Measurements from ENCODE around the gene REXO1.

REXO1 gene

DNA sequence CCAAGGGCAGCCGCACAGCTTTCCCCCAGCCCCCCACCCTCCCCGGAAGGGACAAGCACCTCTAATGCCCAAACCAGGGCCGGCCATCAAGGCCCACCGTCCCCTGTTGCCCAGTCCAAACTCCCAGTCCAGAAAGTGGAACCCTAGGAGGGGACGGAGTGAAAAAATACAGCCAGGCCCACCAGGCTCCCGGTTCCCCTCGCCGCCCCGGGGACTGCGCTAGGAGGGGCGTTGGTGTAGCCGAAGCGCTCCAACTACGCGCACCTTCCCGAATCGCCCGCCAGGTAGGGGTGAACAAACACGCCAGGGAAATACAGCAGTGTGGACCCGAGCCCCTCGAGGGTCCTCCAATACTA is 13.8 kb upstream of the REXO1 start:
- DNase-seq (ENCODE audit: low read depth in 1 of 2, low spot score in 1 of 2) = no peak
- in situ Hi-C loops (cut with HindIII; ENCODE audit: low pct_unique_long_range_greater_than_20kb, low sequenced_read_pairs) = no loop called here

DNA sequence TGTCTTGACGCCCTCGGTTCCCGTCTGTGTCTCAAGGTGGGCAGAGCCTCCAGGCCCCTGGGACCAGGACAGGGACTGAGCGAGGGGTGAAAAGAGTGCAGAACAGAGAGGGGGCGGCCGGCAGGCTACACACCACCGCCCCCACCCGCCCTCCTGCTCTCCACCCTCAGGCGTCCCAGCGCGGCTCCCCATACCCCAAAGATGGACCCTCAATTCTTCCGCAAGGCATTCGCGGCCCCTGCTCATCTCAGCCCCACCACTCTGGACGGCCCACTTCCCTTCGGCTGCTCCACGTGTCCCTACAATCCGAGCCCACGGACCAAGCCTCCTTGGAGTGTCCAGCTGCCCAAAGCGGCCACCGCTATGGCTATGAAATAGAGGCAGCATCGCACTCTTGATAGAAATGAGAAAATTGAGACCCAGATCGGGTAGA is 13.3 kb upstream of the REXO1 start:
- in situ Hi-C loops (cut with HindIII; ENCODE audit: low pct_unique_long_range_greater_than_20kb, low sequenced_read_pairs) = no loop called here
- DNase-seq (ENCODE audit: low read depth in 1 of 2, low spot score in 1 of 2) = no peak
- TF ChIP-seq JUND (IDR thresholded peaks at IDR 0.05; ENCODE audit: low read depth) = no peak

More for the DNA sequence above, 13.8 kb upstream of the REXO1 start:
- TF ChIP-seq JUND (IDR thresholded peaks at IDR 0.05; ENCODE audit: low read depth) = no peak

DNA sequence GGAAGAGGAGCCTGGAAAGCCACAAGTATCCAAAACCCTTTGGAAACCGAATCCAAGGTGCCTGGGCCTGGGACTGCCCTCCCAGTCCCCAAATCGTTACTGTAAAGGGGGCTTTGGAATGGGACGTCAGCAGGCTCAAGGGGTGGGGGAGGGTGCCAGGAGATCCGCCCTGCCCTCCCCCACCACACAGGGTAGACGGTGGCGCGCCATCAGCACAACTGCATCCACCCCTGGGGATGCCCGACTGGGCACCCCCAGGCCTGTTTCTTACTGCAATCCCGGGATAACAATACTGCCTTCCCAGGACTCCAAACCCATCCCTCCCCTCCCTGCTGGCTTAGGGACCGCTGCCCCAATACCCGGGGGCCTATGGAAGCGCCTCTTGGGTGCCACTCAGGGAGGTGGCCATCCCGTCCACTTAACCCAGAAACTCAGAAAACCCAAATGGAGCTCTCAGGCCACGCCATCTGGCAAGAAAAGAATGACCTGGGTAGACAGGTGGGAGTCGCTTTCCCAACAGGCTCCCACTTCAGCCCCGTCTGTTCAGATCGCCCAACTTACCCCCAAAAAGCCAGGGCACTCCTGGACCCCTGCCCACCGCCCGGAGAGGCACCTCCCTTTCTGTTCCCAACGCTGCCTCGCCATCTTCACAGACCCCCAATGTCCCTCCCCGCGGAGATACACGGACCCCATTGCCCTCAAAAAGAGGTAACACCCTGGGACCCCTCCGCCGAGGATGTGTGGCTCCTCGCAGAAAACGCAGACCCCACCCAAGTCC is 12.7 kb upstream of the REXO1 start:
- no peak for TF ChIP-seq JUND (IDR thresholded peaks at IDR 0.05; ENCODE audit: low read depth)
- DNase-seq (ENCODE audit: low read depth in 1 of 2, low spot score in 1 of 2) = no peak
- in situ Hi-C loops (cut with HindIII; ENCODE audit: low pct_unique_long_range_greater_than_20kb, low sequenced_read_pairs) = no loop called here

DNA sequence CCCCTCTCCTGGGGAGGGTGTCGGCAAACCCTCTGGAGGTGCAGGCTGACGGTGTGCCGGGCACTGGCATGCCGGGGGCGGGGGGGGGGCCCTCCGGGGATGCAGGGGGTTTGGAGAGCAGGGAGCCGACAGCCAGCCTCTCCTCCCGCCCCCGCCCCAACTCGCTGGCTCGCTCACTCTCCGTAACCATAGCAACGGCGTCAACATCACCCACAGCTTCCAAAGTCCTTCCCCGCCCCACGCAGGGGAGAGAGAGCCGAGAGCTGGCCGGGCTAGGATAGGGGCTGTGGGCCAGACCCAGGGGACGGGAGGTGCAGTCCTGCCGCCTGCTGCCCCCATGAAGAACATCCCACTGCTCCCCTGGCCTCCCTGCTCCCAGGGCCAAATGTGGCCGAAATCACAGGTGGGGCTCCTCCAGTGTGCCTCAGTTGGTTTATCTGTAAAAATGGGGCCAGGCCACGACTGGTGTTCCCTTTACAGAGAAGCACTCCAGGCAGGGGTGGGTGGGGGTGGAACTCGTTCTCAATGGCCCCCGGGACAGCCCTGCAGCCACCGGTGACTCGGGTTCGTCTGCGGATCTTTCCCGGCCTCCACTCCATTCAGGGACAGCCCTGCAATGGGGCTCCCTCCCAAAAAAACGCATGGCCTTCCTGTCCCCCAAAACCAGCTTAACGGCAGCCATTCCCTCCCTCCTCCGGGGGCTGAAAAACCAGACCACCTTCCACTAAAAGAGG is 11.9 kb upstream of the REXO1 start:
- no peak for DNase-seq (ENCODE audit: low read depth in 1 of 2, low spot score in 1 of 2)
- no peak for TF ChIP-seq JUND (IDR thresholded peaks at IDR 0.05; ENCODE audit: low read depth)
- in situ Hi-C loops (cut with HindIII; ENCODE audit: low pct_unique_long_range_greater_than_20kb, low sequenced_read_pairs) = no loop called here

DNA sequence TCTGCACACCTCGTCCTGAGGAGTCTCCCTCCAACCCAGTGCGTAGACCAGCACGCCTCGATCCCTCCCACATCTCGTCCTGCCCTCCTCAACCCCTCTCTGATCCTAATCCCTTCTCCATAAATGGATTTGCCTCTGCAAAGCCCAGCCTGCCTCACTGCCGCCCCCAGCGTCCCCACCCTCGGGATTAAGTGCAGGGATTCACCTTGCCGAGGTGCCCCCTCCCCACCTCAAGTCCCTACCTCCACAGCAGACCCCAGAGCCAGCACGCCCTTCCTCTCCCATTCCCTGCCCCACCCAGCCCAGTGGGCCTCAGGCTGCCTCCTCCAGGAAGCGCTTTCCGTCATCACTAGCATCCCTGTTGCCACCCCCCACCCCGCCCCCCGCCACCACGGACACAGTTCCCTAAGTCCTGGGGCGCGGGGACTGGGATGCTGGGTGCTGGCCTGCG is 11.1 kb upstream of the REXO1 start:
- DNase-seq (ENCODE audit: low read depth in 1 of 2, low spot score in 1 of 2) = no peak
- TF ChIP-seq JUND (IDR thresholded peaks at IDR 0.05; ENCODE audit: low read depth) = no peak
- in situ Hi-C loops (cut with HindIII; ENCODE audit: low pct_unique_long_range_greater_than_20kb, low sequenced_read_pairs) = no loop called here

DNA sequence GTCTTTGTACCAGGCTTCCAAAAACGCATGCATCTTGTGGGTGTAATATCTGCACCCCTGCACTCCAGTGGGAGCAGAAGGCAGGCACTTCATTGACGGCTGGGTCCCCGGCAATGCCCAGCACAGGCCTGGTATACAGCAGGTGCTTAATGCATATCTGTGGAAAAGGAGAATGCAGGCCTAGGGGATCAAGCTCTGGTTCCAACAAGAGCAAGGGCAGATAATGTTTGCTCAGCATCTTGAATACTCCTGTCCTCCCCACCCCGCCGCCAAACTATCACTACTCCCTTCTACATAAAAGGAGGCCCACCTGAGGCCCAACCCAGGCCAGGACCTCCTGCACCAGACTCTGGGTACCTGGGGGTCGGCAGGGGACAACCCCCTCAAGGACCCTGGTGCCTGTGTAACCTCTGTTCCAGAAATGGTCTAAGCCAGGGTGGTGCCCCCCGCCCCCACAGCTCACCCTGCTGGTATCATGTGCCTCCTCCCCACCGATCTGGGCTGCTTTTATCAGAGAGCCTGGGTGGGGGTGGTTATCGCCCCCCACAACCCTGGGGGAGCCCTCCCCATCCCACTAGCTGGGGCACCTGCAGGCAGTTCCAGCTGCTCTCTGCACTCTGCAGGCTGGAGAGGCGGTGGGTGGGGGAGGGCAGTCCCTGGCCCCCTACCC is 10.3 kb upstream of the REXO1 start:
- TF ChIP-seq JUND (IDR thresholded peaks at IDR 0.05; ENCODE audit: low read depth) = no peak
- no peak for DNase-seq (ENCODE audit: low read depth in 1 of 2, low spot score in 1 of 2)
- in situ Hi-C loops (cut with HindIII; ENCODE audit: low pct_unique_long_range_greater_than_20kb, low sequenced_read_pairs) = no loop called here

DNA sequence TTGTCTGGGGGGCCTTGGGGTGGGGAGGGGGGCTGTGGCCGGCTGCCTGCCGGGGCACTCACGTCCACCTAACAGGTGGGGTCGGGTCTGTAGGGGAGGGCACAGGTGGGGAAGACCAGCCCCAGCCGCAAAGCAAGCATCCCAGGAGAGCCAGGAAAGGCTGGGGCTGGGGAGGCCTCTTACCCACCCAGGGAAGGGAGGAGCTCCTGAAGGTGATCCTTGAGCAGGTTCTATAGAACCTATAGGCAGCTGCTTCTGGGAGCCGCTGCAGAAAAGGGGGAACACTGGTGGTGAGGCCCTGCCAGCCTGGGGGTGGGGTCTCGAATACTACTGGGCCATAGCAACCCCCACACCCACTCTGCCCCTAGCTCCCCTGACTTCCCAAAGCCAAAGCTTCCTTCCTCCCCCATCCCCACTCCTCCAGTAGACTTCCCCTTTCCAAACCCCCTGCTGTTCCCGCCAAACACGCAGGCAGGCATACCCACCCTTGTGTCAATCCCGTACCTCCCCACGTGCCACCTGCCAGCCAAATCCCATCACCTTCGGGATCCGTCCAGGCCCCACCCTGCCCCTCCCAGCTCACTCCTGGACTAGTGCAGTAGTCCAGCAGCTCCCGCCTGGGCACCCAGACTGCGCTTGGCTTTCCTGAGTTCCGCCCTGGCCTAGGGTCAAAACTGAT is 9.5 kb upstream of the REXO1 start:
- DNase-seq (ENCODE audit: low read depth in 1 of 2, low spot score in 1 of 2) = no peak
- in situ Hi-C loops (cut with HindIII; ENCODE audit: low pct_unique_long_range_greater_than_20kb, low sequenced_read_pairs) = no loop called here

DNA sequence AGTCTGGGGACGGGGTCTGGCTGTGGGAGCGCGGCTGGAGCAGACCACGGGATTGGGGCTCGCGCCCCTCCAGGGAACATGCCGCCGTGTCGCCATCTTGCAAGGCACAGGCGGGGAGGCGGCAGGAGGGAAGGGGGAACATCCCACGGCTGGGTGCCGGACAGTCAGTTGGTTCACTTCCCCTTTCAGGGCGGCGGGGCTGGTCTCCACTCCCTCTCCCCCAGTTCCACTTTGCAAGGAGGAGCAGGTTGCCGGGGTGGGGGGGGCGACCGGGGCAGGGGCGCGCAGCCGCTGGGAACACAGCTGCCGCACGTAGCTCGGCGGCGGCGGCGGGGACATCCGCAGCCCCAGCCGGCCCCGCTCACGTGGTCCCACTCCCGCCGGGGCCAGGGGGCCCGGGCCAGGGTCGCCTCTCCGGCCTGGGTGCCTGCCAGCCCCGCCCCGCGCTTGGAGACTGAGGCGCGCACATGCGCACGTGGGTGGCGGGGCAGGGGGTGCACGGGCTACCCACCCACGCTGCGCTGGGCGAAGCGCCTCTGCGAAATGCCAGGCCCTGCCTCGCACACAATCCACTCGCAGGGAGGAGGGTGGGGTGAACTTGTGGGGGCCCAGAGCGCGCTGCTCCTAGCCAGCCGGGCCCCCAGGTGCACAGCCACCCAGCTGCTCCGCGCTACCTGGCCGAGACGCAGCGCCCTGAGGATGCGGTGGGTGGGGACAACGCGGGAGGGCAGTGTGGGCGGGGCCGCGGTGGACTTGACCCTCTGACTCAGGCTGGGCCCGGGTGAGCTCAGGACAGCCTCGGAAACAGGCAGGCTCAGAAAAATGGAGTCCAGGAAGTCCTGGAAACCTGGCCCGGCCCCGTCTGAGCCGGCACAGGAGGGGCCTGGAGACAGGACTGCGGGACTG is 8.7 kb upstream of the REXO1 start:
- in situ Hi-C loops (cut with HindIII; ENCODE audit: low pct_unique_long_range_greater_than_20kb, low sequenced_read_pairs) = no loop called here
- TF ChIP-seq JUND (IDR thresholded peaks at IDR 0.05; ENCODE audit: low read depth) = no peak
- DNase-seq (ENCODE audit: low read depth in 1 of 2, low spot score in 1 of 2) = peak in 1 of 2 experiments; percentile 62

More for the DNA sequence above, 9.5 kb upstream of the REXO1 start:
- TF ChIP-seq JUND (IDR thresholded peaks at IDR 0.05; ENCODE audit: low read depth) = no peak

DNA sequence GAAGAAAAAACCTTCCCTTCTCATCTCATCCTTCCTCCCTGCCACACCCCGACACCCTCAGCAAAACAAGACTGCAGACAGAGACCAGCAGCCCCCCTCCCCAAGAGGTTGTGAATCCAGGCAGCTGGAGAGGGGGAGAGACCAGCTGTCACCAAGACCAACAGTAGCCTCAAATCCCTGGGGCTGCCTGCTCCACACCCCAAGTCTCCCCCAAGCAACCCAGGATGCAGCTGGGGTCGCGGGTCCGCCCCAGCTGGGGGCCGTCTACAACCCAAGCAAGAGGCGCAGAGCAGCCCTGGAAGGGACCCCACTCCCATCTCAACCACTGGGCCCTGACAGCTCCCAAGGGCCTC is 8.0 kb upstream of the REXO1 start:
- no peak for TF ChIP-seq JUND (IDR thresholded peaks at IDR 0.05; ENCODE audit: low read depth)
- in situ Hi-C loops (cut with HindIII; ENCODE audit: low pct_unique_long_range_greater_than_20kb, low sequenced_read_pairs) = no loop called here
- DNase-seq (ENCODE audit: low read depth in 1 of 2, low spot score in 1 of 2) = no peak

DNA sequence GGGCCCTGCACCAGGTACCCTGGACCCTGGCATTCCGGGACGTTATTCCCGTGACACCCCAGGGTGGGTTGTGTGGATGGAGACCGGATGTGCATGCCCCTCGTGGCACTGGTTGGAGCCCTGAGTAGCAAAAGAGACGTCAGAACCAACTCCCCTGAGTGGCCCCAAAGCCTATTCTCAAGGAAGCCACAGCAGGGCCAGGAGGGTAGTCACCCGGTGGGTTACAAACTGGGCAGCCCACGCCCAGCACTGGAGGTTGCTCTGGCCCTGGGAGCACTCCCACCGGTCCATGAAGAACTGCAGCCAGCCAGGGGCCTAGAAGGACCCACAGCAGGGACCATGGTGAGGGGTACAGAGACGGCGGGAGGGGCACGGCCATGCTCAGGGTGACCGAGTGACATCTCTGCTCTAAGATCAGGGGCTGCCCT is 7.6 kb upstream of the REXO1 start:
- in situ Hi-C loops (cut with HindIII; ENCODE audit: low pct_unique_long_range_greater_than_20kb, low sequenced_read_pairs) = no loop called here
- no peak for DNase-seq (ENCODE audit: low read depth in 1 of 2, low spot score in 1 of 2)
- TF ChIP-seq JUND (IDR thresholded peaks at IDR 0.05; ENCODE audit: low read depth) = no peak

DNA sequence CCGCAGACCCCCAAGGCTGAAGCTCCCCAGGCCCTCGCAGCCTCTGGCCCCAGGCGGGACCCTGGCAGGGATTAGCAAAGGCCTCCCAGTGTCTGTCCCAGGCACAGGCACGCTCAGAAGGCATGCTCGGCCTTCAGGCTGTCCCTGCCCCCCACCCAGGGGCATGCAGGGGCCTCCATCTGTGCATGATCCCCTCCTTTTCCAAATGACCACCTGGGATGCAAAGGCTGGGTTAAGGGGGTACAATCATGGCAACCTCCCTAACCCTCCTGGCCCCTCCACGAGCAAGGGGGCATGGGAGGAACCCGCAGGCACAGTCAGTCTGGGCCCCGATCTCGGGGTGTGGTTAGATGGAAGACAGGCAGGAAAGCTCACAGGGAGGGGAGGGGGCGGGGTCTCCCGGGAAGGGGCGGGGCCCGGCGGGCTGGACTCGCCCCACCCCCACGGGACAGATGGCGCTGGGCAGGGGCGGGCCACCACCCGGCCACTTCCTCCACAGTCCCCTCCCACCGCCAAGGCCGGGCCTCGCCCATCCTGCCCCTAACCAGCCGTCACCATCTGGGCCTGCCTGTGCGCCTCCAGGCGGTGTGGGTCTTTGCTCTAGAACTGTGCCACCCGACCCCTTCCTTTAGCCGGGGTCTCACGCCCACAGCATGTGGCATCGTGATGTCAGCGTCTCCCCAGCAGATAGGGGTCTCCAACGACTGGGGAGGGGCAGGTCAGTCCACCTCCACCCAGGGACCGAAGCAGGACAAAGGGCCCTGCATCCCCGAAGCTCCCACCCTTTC is 7.0 kb upstream of the REXO1 start:
- TF ChIP-seq JUND (IDR thresholded peaks at IDR 0.05; ENCODE audit: low read depth) = no peak
- in situ Hi-C loops (cut with HindIII; ENCODE audit: low pct_unique_long_range_greater_than_20kb, low sequenced_read_pairs) = no loop called here
- peak; percentile 92 to 96 for DNase-seq (ENCODE audit: low read depth in 1 of 2, low spot score in 1 of 2)

Data from T47D (cell line).